Amniotic epithelial cell (primary cell): ENCODE results near the gene CPNE8.

ENCODE experiments used
- DNase-seq: peaks from one replicate; pipeline ENCODE4 v3.0.0-alpha.2; 2010; ENCODE audit warnings: low read depth

The CPNE8 gene

GRCh38 chr12:38905480-38906351 is at the start of gene CPNE8:
TSS of gene CPNE8 (minus strand) at chr12:38905591. CDS start at chr12:38905534, 57 bp downstream.
- DNase-seq, result peak; percentile 71

- DNase-seq, result no peak
Measured at GRCh38 chr12:38954238-38954873, 49.0 kb upstream of the CPNE8 start.

GRCh38 chr12:38949363-38949762 is 44.0 kb upstream of the CPNE8 start:
- DNase-seq, result no peak

GRCh38 chr12:38934686-38935085 is 29.3 kb upstream of the CPNE8 start:
- DNase-seq, result no peak

GRCh38 chr12:38934078-38934584 is 28.7 kb upstream of the CPNE8 start:
- no peak for DNase-seq

- DNase-seq, result no peak
Measured at GRCh38 chr12:38932320-38932719, 26.9 kb upstream of the CPNE8 start.

GRCh38 chr12:38931461-38931860 is 26.1 kb upstream of the CPNE8 start:
- DNase-seq, result no peak

- no peak for DNase-seq
Measured at GRCh38 chr12:38930990-38931389, 25.6 kb upstream of the CPNE8 start.

GRCh38 chr12:38926501-38926900 is 21.1 kb upstream of the CPNE8 start:
- DNase-seq, result no peak

GRCh38 chr12:38921025-38921677 is 15.8 kb upstream of the CPNE8 start:
- peak; percentile 71 for DNase-seq

GRCh38 chr12:38919191-38919590 is 13.8 kb upstream of the CPNE8 start:
- no peak for DNase-seq

- no peak for DNase-seq
Measured at GRCh38 chr12:38915429-38916182, 10.2 kb upstream of the CPNE8 start.

GRCh38 chr12:38912116-38912515 is 6.7 kb upstream of the CPNE8 start:
- DNase-seq, result no peak

- no peak for DNase-seq
Measured at GRCh38 chr12:38911611-38912010, 6.2 kb upstream of the CPNE8 start.

- no peak for DNase-seq
Measured at GRCh38 chr12:38907201-38907923, 2.0 kb upstream of the CPNE8 start.

GRCh38 chr12:38906482-38907200 is 1.2 kb upstream of the CPNE8 start:
- DNase-seq, result peak; percentile 79

GRCh38 chr12:38904537-38905479 is 583 bp downstream of the CPNE8 start:
- DNase-seq, result peak; percentile 56

GRCh38 chr12:38903596-38903995 is 1.8 kb downstream of the CPNE8 start:
- no peak for DNase-seq

GRCh38 chr12:38898001-38898684 is 7.2 kb downstream of the CPNE8 start:
- DNase-seq, result no peak
